Spleen (tissue), 11 donors: Measurements from ENCODE around the gene AKNA. TPM values are rescaled to one million over a fixed set of nuclear protein-coding genes. Genes with fewer than 3 reads are reported as not detected.
"Not testable (repeated sequence)": the region's sequence is repeated elsewhere in the genome, so short reads cannot be mapped to it uniquely, and the experiment has no call there.

ENCODE experiments used
- DNase-seq: peaks from one replicate; pipeline ENCODE4 v3.0.0-alpha.2; 2020
- H3K27ac ChIP-seq, 8 donors: fragments of 200-600 bp; sonication (generic) in 7 of 8; 1 replicate in 4 of 8; 2 replicates in 4 of 8; pipeline versions ENCODE4 v1.5.0 to v1.8.0; 2016 to 2021; ENCODE audit warnings: inconsistent platforms in 4 of 8, mild to moderate bottlenecking in 4 of 8, moderate library complexity in 1 of 8
- H3K27me3 ChIP-seq, 7 donors: fragments of 200-600 bp; sonication (generic) in 6 of 7; replicated peaks in 1 of 7; 1 replicate in 4 of 7; 2 replicates in 3 of 7; pipeline versions ENCODE4 v1.5.0 to v1.8.0; 2016 to 2021; ENCODE audit warnings: inconsistent platforms in 3 of 7, mild to moderate bottlenecking in 1 of 7
- H3K36me3 ChIP-seq, 6 donors: fragments of 200-600 bp; sonication (generic) in 5 of 6; 1 replicate in 4 of 6; 2 replicates in 2 of 6; pipeline versions ENCODE4 v1.5.0 to v1.8.0; 2016 to 2021; ENCODE audit warnings: inconsistent platforms in 2 of 6
- H3K4me1 ChIP-seq, 6 donors: fragments of 200-600 bp; sonication (generic) in 5 of 6; 1 replicate in 3 of 6; 2 replicates in 3 of 6; pipeline versions ENCODE4 v1.5.0 to v1.8.0; 2016 to 2021; ENCODE audit warnings: inconsistent platforms in 3 of 6
- H3K4me3 ChIP-seq, 8 donors: fragments of 200-600 bp; sonication (generic) in 7 of 8; 1 replicate in 4 of 8; 2 replicates in 4 of 8; pipeline versions ENCODE4 v1.5.0 to v1.8.0; 2016 to 2021; ENCODE audit warnings: inconsistent platforms in 4 of 8, mild to moderate bottlenecking in 4 of 8, moderate library complexity in 2 of 8
- H3K9me3 ChIP-seq, 8 donors: fragments of 200-600 bp; sonication (generic) in 7 of 8; 1 replicate in 4 of 8; 2 replicates in 4 of 8; pipeline versions ENCODE4 v1.5.0 to v1.8.0; 2016 to 2021; ENCODE audit warnings: inconsistent platforms in 4 of 8
- POLR2A ChIP-seq, 3 donors: fragments of 450-650 bp; IDR thresholded peaks; one replicate each; pipeline ENCODE4 v1.5.1; 2017; ENCODE audit warnings: antibody characterized with exemption in 3 of 3, mild to moderate bottlenecking in 1 of 3
- POLR2AphosphoS5 ChIP-seq, 3 donors: sonication (generic); formaldehyde crosslinking; IDR thresholded peaks; one replicate each; pipeline ENCODE4 v1.5.1; 2017; ENCODE audit warnings: antibody characterized with exemption in 3 of 3
- WGBS, 5 donors: extraction: QIAGEN DNeasy Blood & Tissue Kit in 3 of 5; methylation state at CpG; one replicate each; pipeline versions ENCODE4 v1.1.5 to v1.1.7; 2013 to 2018; 5-methylcytosine and 5-hydroxymethylcytosine counted together
- intact Hi-C: fragments of 100-400 bp; cut with DNase I; formaldehyde crosslinking; loops from one replicate; pipeline ENCODE4 v1.15.0; 2023; ENCODE audit warnings: low total_unique reads
- polyA plus RNA-seq, 3 donors: library from polyadenylated mRNA; stranded (reverse); fragments of 200-250 nt; gene quantifications; one replicate each; pipeline ENCODE4 v1.2.1, GENCODE V29; 2013
- total RNA-seq, 7 donors: library from RNA; depleted of rRNA in 3 of 7; stranded (reverse); fragments of >200 nt in 3 of 7; fragmentation: NEBNext Ultra II Directional in 4 of 7; extraction: Animal tissue kit (Norgen Biotek cat#: 25700) in 4 of 7; gene quantifications; one replicate each; pipeline versions ENCODE4 v1.1.0 to v1.2.1, GENCODE V29; 2016 to 2021
- TF ChIP-seq, protein P1 (sequence below), 11 experiments: fragments of 200-600 bp in 7 of 11; fragments of 450-650 bp in 4 of 11; sonication (generic) in 4 of 11; IDR thresholded peaks in 8 of 11; conservative IDR thresholded peaks in 3 of 11; 1 replicate in 7 of 11; 2 replicates in 4 of 11; pipeline versions ENCODE4 v1.4.0 to v1.8.0; 2016 to 2021; ENCODE audit warnings: antibody characterized with exemption in 11 of 11, inconsistent platforms in 4 of 11, mild to moderate bottlenecking in 1 of 11
- donor health status: healthy with polysubstance abuse.
- donor health status: DM: no; HTN: no; CAD: no; lungs with moderate emphysema.
- donor health status: DM: no; HTN: no; CAD: no.
- donor health status: Bipolar disorder and iron deficiency.
- donor health status: healthy.
- donor health status: DM: no; HTN: no; CAD: no.
- donor health status: DM: yes; HTN: yes; CAD: no.

AKNA gene
- total and polyA plus RNA-seq, 10 donors, result 92.9 to 324 (median 216) TPM

DNA sequence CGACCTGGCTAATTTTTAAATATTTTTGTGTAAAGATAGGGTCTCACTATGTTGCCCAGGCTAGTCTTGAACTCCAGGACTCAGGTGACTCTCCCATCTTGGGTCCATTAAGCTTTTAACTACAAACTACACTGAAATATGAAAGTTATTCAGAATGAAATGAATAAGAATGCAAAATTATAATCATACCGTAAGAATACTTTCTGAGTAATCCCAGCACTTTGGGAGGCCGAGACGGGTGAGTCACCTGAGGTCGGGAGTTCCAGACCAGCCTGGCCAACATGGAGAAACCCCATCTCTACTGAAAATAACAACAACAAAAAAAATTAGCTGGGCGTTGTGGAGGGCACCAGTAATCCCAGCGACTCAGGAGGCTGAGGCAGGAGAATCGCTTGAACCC is 66.0 kb downstream of the AKNA start:
- peak; percentile 12 for DNase-seq
- Histone ChIP-seq H3K27ac (no peak overlapping the region), H3K27me3 (peaks cover 0 to 25% (median 0%) of the 10 kb centered on the region in 7 donors), H3K4me3 (no peak overlapping the region), H3K9me3 (no peaks in the 10 kb centered on the region), H3K4me1 (peaks cover 0 to 14% (median 0%) of the 10 kb centered on the region in 6 donors), H3K36me3 (no peaks in the 10 kb centered on the region)
- no peak for TF ChIP-seq POLR2AphosphoS5 (IDR thresholded peaks at IDR 0.05)
- no peak for TF ChIP-seq POLR2A (IDR thresholded peaks at IDR 0.05)
- TF ChIP-seq, protein P1, sequence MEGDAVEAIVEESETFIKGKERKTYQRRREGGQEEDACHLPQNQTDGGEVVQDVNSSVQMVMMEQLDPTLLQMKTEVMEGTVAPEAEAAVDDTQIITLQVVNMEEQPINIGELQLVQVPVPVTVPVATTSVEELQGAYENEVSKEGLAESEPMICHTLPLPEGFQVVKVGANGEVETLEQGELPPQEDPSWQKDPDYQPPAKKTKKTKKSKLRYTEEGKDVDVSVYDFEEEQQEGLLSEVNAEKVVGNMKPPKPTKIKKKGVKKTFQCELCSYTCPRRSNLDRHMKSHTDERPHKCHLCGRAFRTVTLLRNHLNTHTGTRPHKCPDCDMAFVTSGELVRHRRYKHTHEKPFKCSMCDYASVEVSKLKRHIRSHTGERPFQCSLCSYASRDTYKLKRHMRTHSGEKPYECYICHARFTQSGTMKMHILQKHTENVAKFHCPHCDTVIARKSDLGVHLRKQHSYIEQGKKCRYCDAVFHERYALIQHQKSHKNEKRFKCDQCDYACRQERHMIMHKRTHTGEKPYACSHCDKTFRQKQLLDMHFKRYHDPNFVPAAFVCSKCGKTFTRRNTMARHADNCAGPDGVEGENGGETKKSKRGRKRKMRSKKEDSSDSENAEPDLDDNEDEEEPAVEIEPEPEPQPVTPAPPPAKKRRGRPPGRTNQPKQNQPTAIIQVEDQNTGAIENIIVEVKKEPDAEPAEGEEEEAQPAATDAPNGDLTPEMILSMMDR (IDR thresholded peaks at IDR 0.05 in 8 of 11, conservative IDR thresholded peaks at IDR 0.05 in 3 of 11), result no peak
- WGBS, 5 donors, result 71 to 82% (median 78%) methylated on average over 8 of the region's 8 CpGs
- intact Hi-C loops, result no loop called here

DNA sequence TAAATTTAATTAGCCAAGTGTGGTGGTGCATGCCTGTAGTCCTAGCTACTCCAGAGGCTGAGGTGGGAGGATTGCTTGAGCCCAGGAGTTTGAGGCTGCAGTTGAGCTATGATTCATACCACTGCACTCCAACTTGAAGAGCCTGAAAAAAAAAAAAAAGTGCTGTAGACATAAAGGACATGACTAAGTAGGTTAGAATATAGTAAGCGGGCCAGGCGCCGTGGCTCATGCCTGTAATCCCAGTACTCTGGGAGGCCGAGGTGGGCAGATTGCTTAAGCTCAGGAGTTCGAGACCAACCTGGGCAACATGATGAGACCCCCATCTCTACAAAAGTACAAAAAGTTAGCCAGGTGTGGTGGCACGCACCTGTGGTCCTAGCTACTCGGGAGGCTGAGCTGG is 67.1 kb downstream of the AKNA start:
- H3K36me3 ChIP-seq, H3K4me3 ChIP-seq, intact Hi-C loops, H3K27ac ChIP-seq, H3K9me3 ChIP-seq: not testable (repeated sequence)
- H3K27me3 ChIP-seq, result peaks cover 0 to 25% (median 0%) of the 10 kb centered on the region in 7 donors
- peak; percentile 25 for DNase-seq
- WGBS, 5 donors, result 79 to 90% (median 87%) methylated on average over 7 of the region's 7 CpGs
- H3K4me1 ChIP-seq, result peaks cover 0 to 24% (median 0%) of the 10 kb centered on the region in 6 donors

DNA sequence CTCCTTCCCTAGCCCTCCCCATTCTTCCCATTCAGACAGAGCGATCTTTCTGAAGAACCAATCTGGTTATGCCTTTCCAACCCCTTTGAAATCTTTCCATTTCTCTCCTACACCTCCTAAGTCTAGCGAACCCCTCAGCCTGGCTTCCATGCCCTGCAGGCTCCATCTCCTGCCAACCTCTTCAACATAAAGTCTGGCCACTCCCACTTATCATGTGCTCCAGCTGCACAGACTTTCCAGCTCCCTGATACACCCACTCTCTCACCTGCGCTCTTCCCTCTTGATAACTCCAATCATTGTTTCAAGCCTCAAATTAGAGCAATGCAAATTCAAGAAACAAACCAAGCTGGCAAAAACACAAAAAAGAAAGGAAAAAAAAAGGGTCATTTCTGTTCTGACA is 68.6 kb downstream of the AKNA start:
- TF ChIP-seq, protein P1 (IDR thresholded peaks at IDR 0.05 in 8 of 11, conservative IDR thresholded peaks at IDR 0.05 in 3 of 11), result no peak
- TF ChIP-seq POLR2AphosphoS5 (IDR thresholded peaks at IDR 0.05) (no peak), POLR2A (IDR thresholded peaks at IDR 0.05) (no peak)
- 82 to 91% (median 90%) methylated on average over 3 of the region's 3 CpGs for WGBS, 5 donors
- H3K27me3 ChIP-seq, result peaks cover 0 to 25% (median 0%) of the 10 kb centered on the region in 7 donors
- no peak overlapping the region for H3K27ac ChIP-seq
- H3K36me3 ChIP-seq, result no peaks in the 10 kb centered on the region
- H3K4me1 ChIP-seq, result peaks cover 0 to 26% (median 0%) of the 10 kb centered on the region in 6 donors
- peak; percentile 9 for DNase-seq
- peaks cover 0 to 3% (median 0%) of the 10 kb centered on the region in 8 donors for H3K9me3 ChIP-seq
- intact Hi-C loops, result no loop called here
- H3K4me3 ChIP-seq, result no peak overlapping the region

DNA sequence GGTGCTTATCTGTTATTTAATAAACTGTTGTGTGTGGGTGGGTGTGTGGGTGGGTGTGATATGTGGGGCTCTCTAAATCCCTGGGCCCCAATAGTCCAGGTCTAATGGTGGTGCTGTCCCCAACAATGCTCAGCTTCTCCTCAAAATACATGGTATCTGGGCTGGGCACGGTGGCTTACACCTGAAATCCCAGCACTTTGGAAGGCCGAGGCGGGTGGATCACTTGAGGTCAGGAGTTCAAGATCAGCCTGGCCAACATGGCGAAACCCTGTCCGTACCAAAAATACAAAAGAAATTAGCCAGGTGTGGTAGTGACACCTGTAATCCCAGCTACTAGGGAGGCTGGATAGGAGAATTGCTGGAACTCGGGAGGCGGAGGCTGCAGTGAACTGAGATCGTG is 69.4 kb downstream of the AKNA start:
- peak overlapping the region in 1 of 8 donors; percentile 27 for H3K4me3 ChIP-seq
- H3K36me3 ChIP-seq, result no peaks in the 10 kb centered on the region
- H3K27me3 ChIP-seq, result peaks cover 0 to 25% (median 0%) of the 10 kb centered on the region in 7 donors
- H3K9me3 ChIP-seq, result peaks cover 0 to 3% (median 0%) of the 10 kb centered on the region in 8 donors
- H3K4me1 ChIP-seq, result peaks cover 0 to 26% (median 0%) of the 10 kb centered on the region in 6 donors
- no peak for DNase-seq
- WGBS, 5 donors, result 83 to 97% (median 90%) methylated on average over 8 of the region's 8 CpGs
- H3K27ac ChIP-seq, result peak overlapping the region in 4 of 8 donors; percentile 49 to 80 (median 74)
- intact Hi-C loops, result no loop called here
- TF ChIP-seq POLR2AphosphoS5 (IDR thresholded peaks at IDR 0.05), result no peak
- TF ChIP-seq, protein P1 (IDR thresholded peaks at IDR 0.05 in 8 of 11, conservative IDR thresholded peaks at IDR 0.05 in 3 of 11), result no peak
- no peak for TF ChIP-seq POLR2A (IDR thresholded peaks at IDR 0.05)
